NB4 (cell line): ENCODE measurements around the gene TMEM120B.

ENCODE experiments used
- CTCF ChIP-seq: IDR thresholded peaks from one replicate; pipeline ENCODE4 v1.5.1; 2012; ENCODE audit warnings: low read depth, low read length
- MAX ChIP-seq: IDR thresholded peaks from 2 replicates; pipeline ENCODE4 v1.6.1; 2011; ENCODE audit warnings: low read depth, low read length

GRCh38 chr12:121793440-121793837, 80.9 kb downstream of the TMEM120B start, which contains the start of gene RHOF:
- TF ChIP-seq CTCF (no peak), MAX (peak; percentile 29; the same call in 1 of the 2 replicates)
